ENCODE results near the gene RPRML.

Gene RPRML

GRCh38 chr17:46958041-46958591 lies 20.9 kb downstream of the RPRML start:
- no peak for TF ChIP-seq CTCF (IDR thresholded peaks at IDR 0.05)

- no peak for TF ChIP-seq CTCF (IDR thresholded peaks at IDR 0.05)
Measured at GRCh38 chr17:46952115-46952514, 26.9 kb downstream of the RPRML start.

- TF ChIP-seq CTCF (IDR thresholded peaks at IDR 0.05): no peak
Measured at GRCh38 chr17:46951706-46952105, 27.3 kb downstream of the RPRML start.

GRCh38 chr17:46950997-46951621 lies 27.9 kb downstream of the RPRML start:
- TF ChIP-seq CTCF (IDR thresholded peaks at IDR 0.05): no peak

- TF ChIP-seq CTCF (IDR thresholded peaks at IDR 0.05): no peak
Measured at GRCh38 chr17:46950342-46950996, 28.6 kb downstream of the RPRML start.

GRCh38 chr17:46949291-46950174 lies 29.5 kb downstream of the RPRML start:
- TF ChIP-seq CTCF (IDR thresholded peaks at IDR 0.05): no peak

GRCh38 chr17:46948544-46948943 lies 30.5 kb downstream of the RPRML start:
- no peak for TF ChIP-seq CTCF (IDR thresholded peaks at IDR 0.05)

All from LNCAP (cell line).